Chondrocyte (in vitro differentiated cells): Measurements from ENCODE around the gene NRP1. TPM values are rescaled to one million over a fixed set of nuclear protein-coding genes. Genes with fewer than 3 reads are reported as not detected.

Experiments used
- DNase-seq: peaks from one replicate; pipeline ENCODE4 v3.0.0; 2021; ENCODE audit warnings: mixed read lengths, low spot score
- H3K27ac Mint-ChIP-seq: one replicate; pipeline ENCODE4 v1.8.0; 2021; ENCODE audit warnings: mild to moderate bottlenecking, moderate library complexity, mixed read lengths; ENCODE audit not compliant: unreplicated experiment
- H3K27me3 Mint-ChIP-seq: 2 replicates; pipeline ENCODE4 v1.8.0; 2021; ENCODE audit warnings: low read depth, mixed read lengths
- H3K36me3 Mint-ChIP-seq: 2 replicates; pipeline ENCODE4 v1.8.0; 2021; ENCODE audit warnings: low read depth, mixed read lengths
- H3K4me1 Mint-ChIP-seq: 2 replicates; pipeline ENCODE4 v1.8.0; 2021; ENCODE audit warnings: low read depth, mild to moderate bottlenecking, mixed read lengths
- H3K4me3 Mint-ChIP-seq: one replicate; pipeline ENCODE4 v1.8.0; 2021; ENCODE audit warnings: mild to moderate bottlenecking, moderate library complexity, mixed read lengths; ENCODE audit not compliant: unreplicated experiment
- H3K9me3 Mint-ChIP-seq: 2 replicates; pipeline ENCODE4 v1.8.0; 2021; ENCODE audit warnings: low read depth, mixed read lengths
- total RNA-seq: library from RNA; stranded (reverse); gene quantifications from 3 replicates; pipeline ENCODE4 v1.2.1, GENCODE V29; 2021
- TF ChIP-seq, protein P1 (sequence below): fragments of 200-600 bp; sonication (generic); IDR thresholded peaks from 2 replicates; pipeline ENCODE4 v1.5.0; 2021; ENCODE audit warnings: antibody characterized with exemption, mild to moderate bottlenecking, moderate library complexity

NRP1 gene
- total RNA-seq, 1 donor from 2014 or later = 122 TPM

DNA sequence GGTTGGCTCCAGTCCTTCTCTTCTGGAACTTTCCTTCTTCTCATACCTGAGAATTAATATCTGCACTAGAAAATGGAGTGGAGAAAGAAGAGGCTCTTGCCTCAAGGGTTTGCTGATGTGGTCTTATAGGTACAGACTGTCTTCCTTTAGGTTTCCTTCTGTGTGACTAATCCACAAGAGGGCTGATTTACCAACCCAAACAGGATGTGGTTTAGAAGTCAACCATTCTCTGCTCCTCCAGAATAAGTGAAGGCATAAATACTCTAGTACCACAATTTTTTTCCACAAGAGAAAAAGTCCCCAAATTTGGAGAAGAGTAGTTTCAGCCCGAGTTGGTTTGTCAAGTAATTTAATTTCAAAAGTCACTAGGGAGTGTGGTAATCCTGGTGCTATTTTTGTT, 85.8 kb downstream of the NRP1 start:
- TF ChIP-seq, protein P1, sequence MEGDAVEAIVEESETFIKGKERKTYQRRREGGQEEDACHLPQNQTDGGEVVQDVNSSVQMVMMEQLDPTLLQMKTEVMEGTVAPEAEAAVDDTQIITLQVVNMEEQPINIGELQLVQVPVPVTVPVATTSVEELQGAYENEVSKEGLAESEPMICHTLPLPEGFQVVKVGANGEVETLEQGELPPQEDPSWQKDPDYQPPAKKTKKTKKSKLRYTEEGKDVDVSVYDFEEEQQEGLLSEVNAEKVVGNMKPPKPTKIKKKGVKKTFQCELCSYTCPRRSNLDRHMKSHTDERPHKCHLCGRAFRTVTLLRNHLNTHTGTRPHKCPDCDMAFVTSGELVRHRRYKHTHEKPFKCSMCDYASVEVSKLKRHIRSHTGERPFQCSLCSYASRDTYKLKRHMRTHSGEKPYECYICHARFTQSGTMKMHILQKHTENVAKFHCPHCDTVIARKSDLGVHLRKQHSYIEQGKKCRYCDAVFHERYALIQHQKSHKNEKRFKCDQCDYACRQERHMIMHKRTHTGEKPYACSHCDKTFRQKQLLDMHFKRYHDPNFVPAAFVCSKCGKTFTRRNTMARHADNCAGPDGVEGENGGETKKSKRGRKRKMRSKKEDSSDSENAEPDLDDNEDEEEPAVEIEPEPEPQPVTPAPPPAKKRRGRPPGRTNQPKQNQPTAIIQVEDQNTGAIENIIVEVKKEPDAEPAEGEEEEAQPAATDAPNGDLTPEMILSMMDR = no peak
- peaks cover 47% of the 10 kb centered on the region for H3K36me3 Mint-ChIP-seq
- H3K4me1 Mint-ChIP-seq = peaks cover 41% of the 10 kb centered on the region
- no peaks in the 10 kb centered on the region for H3K27me3 Mint-ChIP-seq
- peak overlapping the region; percentile 24 for H3K27ac Mint-ChIP-seq
- no peaks in the 10 kb centered on the region for H3K9me3 Mint-ChIP-seq
- no peak overlapping the region for H3K4me3 Mint-ChIP-seq
- no peak for DNase-seq

DNA sequence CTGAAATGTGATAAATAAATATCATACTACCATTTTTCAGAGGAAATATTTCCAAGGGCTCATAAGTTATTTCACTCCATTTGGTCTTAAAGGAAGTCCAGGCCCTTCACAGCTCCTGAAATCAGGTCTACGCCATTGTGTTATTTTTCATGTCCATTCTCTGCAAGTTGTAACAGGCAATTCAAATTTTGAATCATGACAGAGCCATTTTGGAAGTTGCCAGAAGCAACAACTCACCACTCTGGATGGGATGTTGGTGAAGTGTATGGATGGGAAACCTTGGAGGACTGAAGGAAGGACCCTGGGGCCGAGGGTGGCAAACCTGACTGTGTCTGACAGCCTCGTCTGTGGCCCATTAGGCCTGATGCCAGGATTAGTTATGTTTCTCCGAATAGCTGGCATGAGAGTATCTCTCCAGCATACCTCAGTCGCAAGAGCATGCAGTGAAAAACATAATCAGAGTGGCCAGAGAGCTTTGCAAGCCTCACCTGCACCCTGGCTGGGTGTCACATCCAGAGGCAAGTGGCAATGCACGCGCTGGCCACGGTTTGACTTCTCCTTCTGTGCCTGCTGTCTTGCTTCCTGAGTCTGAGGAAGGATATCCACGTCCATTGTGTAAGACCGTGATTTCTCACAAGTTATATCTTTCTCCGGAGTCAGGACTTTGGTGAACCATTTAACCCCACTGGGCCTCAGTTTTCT, 87.1 kb downstream of the NRP1 start:
- TF ChIP-seq, protein P1 = no peak
- DNase-seq = no peak
- Mint-ChIP-seq H3K4me1 (peaks cover 31% of the 10 kb centered on the region), H3K4me3 (no peak overlapping the region), H3K27ac (no peak overlapping the region), H3K9me3 (no peaks in the 10 kb centered on the region), H3K36me3 (peaks cover 41% of the 10 kb centered on the region), H3K27me3 (no peaks in the 10 kb centered on the region)

DNA sequence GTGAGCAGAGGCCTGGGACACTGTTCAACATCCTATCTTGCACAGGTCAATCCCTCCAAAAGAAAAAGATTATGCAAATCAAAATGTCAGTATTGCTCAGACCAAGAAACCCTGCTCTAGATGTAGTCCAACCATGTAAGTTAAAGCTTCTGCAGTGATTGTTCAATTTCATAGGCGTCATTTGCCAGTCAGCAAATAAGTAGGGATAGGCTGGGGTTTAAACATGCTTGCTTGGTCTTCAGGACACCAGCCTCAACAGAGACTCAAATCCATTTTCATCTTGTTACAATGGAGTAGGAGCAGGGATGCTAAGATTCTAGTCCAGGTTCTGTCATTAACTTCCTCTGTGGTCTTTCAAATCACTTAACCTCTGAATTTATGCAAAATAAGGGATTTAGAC, 89.1 kb downstream of the NRP1 start:
- Mint-ChIP-seq H3K27me3 (no peaks in the 10 kb centered on the region), H3K9me3 (no peaks in the 10 kb centered on the region), H3K27ac (no peak overlapping the region), H3K4me3 (no peak overlapping the region), H3K36me3 (peaks cover 29% of the 10 kb centered on the region), H3K4me1 (peaks cover 37% of the 10 kb centered on the region)
- no peak for DNase-seq
- TF ChIP-seq, protein P1 = no peak

DNA sequence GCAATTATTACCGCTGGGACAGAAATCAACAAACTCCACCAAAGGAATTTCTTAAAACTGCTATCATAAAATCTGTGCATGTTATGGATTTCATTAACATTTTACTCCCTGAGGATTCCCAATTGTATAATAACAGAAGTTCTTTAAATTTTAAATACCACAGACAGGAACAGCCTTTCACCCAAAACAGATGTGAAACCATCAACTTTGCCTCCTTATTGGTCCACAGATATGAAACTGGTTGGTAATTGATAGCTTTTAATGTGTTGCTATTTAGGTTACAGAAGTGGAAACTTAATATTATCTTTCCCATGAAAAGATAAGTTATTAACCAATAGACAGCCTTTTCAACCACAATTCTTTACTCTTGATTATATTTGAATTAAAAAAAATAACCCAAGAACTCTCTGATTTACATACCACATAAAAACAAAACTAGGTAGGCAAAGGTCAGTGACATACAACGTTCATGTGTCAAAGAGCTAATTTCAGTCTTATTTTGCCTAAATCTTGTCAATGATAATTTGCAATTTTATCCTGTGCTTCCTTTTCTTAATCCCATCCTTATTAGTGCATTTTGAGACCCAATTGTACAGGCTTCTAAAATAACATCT, 90.0 kb downstream of the NRP1 start:
- Mint-ChIP-seq H3K9me3 (no peaks in the 10 kb centered on the region), H3K4me1 (peaks cover 40% of the 10 kb centered on the region), H3K27ac (no peak overlapping the region)

DNA sequence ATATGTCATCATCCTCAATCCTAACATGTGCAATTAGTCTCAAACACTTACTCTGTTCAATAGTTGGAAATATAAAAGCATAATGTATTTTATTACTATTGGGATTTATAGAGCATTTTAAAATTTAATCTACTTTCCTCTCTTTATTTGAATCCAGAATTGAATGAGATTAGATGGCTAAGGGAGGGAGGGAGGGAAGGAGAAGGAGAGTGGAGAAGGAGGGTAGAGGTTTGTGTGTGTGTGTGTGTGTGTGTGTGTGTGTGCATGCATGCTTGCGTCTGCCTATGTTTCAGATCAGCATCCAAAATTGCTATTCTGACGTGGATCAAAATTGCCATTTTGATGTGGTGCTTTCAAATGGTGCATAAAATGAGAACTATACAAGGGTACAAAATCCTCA, 90.8 kb downstream of the NRP1 start:
- TF ChIP-seq, protein P1 = no peak
- H3K9me3 Mint-ChIP-seq = no peaks in the 10 kb centered on the region
- peaks cover 40% of the 10 kb centered on the region for H3K4me1 Mint-ChIP-seq
- no peak for DNase-seq
- H3K4me3 Mint-ChIP-seq = no peak overlapping the region
- peaks cover 24% of the 10 kb centered on the region for H3K36me3 Mint-ChIP-seq
- no peak overlapping the region for H3K27ac Mint-ChIP-seq
- no peaks in the 10 kb centered on the region for H3K27me3 Mint-ChIP-seq

More for the DNA sequence above, 90.0 kb downstream of the NRP1 start:
- Mint-ChIP-seq H3K36me3 (peaks cover 28% of the 10 kb centered on the region), H3K4me3 (no peak overlapping the region), H3K27me3 (no peaks in the 10 kb centered on the region)
- TF ChIP-seq, protein P1 = no peak
- DNase-seq = no peak
